ENCODE results near the gene KIAA1586.

GRCh38 chr6:57097596-57097995 is 51.1 kb downstream of the KIAA1586 start:
- no peak for TF ChIP-seq CTCF (IDR thresholded peaks at IDR 0.05)
- no peak for TF ChIP-seq POLR2A (IDR thresholded peaks at IDR 0.05; ENCODE audit: low read depth)
- no peak for TF ChIP-seq EP300 (IDR thresholded peaks at IDR 0.05)

Data from esophagus muscularis mucosa (tissue), 4 donors.